GM21526 (cell line): Measurements from ENCODE around the gene LMF2.

Source experiments
- ATAC-seq: cut with Tn5 transposase; IDR thresholded peaks from one replicate; pipeline ENCODE4 v1.9.1; 2021; ENCODE audit warnings: moderate library complexity; ENCODE audit not compliant: unreplicated experiment, low FRiP score

LMF2 gene

GRCh38 chr22:50483556-50483955, 23.9 kb downstream of the LMF2 start:
- ATAC-seq: no peak

GRCh38 chr22:50483106-50483505, 24.4 kb downstream of the LMF2 start:
- no peak for ATAC-seq

GRCh38 chr22:50482107-50483074, 25.1 kb downstream of the LMF2 start:
- no peak for ATAC-seq

GRCh38 chr22:50481440-50482106, 25.9 kb downstream of the LMF2 start, which contains the start of gene ADM2:
ADM2 (plus strand) TSS chr22:50481543; CDS start chr22:50481848, 305 bp downstream.
- ATAC-seq: no peak

- ATAC-seq: no peak
These were observed 26.5 kb downstream of the LMF2 start for GRCh38 chr22:50481045-50481439.

- ATAC-seq: no peak
These were observed 27.8 kb downstream of the LMF2 start for GRCh38 chr22:50479721-50480120.

GRCh38 chr22:50477923-50478322, 29.6 kb downstream of the LMF2 start:
- ATAC-seq: no peak

GRCh38 chr22:50476868-50477267, 30.6 kb downstream of the LMF2 start:
- no peak for ATAC-seq

- ATAC-seq: no peak
These were observed 31.9 kb downstream of the LMF2 start for GRCh38 chr22:50475652-50476002.

- peak; percentile 57 for ATAC-seq
These were observed 32.5 kb downstream of the LMF2 start, which contains the start of gene SBF1 for GRCh38 chr22:50474710-50475651. SBF1 (minus strand) TSS chr22:50475035; CDS start chr22:50474840, 195 bp downstream.

- ATAC-seq: no peak
These were observed 33.4 kb downstream of the LMF2 start for GRCh38 chr22:50473855-50474671.

- no peak for ATAC-seq
These were observed 34.4 kb downstream of the LMF2 start for GRCh38 chr22:50473088-50473487.

GRCh38 chr22:50471962-50472361, 35.5 kb downstream of the LMF2 start:
- ATAC-seq: no peak

- ATAC-seq: no peak
These were observed 36.2 kb downstream of the LMF2 start for GRCh38 chr22:50471197-50471847.

GRCh38 chr22:50470491-50470890, 37.0 kb downstream of the LMF2 start:
- no peak for ATAC-seq

GRCh38 chr22:50469377-50470305, 37.9 kb downstream of the LMF2 start:
- peak; percentile 52 for ATAC-seq

- ATAC-seq: no peak
These were observed 38.9 kb downstream of the LMF2 start for GRCh38 chr22:50468626-50469025.
